ENCODE measurements around the gene AK1. TPM values are rescaled to one million over a fixed set of nuclear protein-coding genes. Genes with fewer than 3 reads are reported as not detected.

Gene AK1
- total and polyA plus RNA-seq, 2 of the 13 experiments (the other 11 are each of a cell fraction or from before 2014, with no cell fraction given): 19.1 to 32.8 TPM

DNA sequence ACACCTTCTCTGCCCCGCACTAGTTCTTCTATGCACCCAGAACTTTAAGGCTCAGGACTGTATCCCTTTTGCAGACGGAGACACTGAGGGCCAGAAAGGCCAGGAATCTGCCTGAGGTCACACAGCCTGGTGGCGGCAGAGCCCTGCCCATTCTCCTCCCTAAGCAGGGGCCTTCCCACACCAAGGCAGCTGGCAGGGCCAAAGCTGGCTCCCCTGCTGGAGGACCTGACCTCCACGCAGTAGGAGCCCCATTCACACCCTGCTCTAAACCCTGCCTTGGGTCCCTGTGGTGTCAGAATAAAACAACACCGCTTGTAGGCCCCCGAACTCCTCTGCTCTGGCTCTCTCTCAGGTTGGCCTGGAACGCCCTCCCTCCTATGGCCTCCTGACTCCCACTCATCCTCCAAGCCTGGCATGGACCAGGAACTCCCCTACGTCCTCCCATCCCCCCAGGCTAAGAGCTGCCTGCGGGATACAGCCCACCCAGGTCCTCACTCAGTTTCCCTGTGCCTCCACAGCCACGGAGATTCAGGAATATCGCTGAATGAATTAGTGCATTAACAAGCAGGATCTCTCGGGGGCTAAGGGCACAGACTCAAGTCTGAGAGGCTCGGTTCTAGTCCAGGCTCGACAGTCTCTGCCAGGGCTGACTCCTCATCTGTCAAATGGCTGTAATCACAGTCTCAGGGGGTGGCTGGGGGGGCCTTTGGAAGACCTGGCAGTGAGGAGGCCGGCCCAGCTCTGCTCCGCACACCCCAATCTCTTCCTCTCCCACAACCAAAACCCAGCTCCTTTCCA is 19.1 kb upstream of the AK1 start (continued):
- TF ChIP-seq, protein P1, sequence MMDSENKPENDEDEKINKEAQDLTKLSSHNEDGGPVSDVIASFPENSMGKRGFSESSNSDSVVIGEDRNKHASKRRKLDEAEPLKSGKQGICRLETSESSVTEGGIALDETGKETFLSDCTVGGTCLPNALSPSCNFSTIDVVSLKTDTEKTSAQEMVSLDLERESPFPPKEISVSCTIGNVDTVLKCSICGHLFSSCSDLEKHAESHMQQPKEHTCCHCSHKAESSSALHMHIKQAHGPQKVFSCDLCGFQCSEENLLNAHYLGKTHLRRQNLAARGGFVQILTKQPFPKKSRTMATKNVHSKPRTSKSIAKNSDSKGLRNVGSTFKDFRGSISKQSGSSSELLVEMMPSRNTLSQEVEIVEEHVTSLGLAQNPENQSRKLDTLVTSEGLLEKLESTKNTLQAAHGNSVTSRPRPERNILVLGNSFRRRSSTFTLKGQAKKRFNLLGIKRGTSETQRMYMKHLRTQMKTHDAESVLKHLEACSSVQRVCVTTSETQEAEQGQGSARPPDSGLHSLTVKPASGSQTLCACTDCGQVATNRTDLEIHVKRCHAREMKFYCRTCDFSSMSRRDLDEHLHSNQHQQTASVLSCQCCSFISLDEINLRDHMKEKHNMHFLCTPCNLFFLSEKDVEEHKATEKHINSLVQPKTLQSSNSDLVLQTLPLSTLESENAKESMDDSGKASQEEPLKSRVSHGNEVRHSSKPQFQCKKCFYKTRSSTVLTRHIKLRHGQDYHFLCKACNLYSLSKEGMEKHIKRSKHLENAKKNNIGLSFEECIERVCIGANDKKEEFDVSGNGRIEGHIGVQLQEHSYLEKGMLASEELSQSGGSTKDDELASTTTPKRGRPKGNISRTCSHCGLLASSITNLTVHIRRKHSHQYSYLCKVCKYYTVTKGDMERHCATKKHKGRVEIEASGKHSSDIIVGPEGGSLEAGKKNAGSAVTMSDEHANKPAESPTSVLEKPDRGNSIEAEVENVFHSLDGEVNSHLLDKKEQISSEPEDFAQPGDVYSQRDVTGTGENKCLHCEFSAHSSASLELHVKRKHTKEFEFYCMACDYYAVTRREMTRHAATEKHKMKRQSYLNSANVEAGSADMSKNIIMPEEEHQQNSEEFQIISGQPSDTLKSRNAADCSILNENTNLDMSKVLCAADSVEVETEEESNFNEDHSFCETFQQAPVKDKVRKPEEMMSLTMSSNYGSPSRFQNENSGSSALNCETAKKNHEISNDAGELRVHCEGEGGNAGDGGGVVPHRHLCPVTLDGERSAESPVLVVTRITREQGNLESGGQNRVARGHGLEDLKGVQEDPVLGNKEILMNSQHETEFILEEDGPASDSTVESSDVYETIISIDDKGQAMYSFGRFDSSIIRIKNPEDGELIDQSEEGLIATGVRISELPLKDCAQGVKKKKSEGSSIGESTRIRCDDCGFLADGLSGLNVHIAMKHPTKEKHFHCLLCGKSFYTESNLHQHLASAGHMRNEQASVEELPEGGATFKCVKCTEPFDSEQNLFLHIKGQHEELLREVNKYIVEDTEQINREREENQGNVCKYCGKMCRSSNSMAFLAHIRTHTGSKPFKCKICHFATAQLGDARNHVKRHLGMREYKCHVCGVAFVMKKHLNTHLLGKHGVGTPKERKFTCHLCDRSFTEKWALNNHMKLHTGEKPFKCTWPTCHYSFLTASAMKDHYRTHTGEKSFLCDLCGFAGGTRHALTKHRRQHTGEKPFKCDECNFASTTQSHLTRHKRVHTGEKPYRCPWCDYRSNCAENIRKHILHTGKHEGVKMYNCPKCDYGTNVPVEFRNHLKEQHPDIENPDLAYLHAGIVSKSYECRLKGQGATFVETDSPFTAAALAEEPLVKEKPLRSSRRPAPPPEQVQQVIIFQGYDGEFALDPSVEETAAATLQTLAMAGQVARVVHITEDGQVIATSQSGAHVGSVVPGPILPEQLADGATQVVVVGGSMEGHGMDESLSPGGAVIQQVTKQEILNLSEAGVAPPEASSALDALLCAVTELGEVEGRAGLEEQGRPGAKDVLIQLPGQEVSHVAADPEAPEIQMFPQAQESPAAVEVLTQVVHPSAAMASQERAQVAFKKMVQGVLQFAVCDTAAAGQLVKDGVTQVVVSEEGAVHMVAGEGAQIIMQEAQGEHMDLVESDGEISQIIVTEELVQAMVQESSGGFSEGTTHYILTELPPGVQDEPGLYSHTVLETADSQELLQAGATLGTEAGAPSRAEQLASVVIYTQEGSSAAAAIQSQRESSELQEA (CRISPR knock-in tag; IDR thresholded peaks at IDR 0.05; ENCODE audit: not compliant biosample characterization): peak; percentile 42
- 0 out of 2 replicates have a peak, but pooled peaks have one; percentile 4 for TF ChIP-seq ZMYM4 (CRISPR knock-in tag; IDR thresholded peaks at IDR 0.05)
- peak; percentile 94 for TF ChIP-seq ZNF768 (CRISPR knock-in tag; IDR thresholded peaks at IDR 0.05)
- peak; percentile 32 for TF ChIP-seq ZEB1 (IDR thresholded peaks at IDR 0.05; ENCODE audit: insufficient replicate concordance, low read depth)
- 0 out of 2 replicates have a peak, but pooled peaks have one; percentile 37 for TF ChIP-seq MEIS2 (CRISPR knock-in tag; IDR thresholded peaks at IDR 0.05)
- peak; percentile 68 for TF ChIP-seq ZNF547 (CRISPR knock-in tag; IDR thresholded peaks at IDR 0.05)
- TF ChIP-seq THYN1 (CRISPR knock-in tag; IDR thresholded peaks at IDR 0.05; ENCODE audit: borderline replicate concordance, low read depth): 0 out of 2 replicates have a peak, but pooled peaks have one; percentile 88
- 0 out of 2 replicates have a peak, but pooled peaks have one; percentile 36 for TF ChIP-seq EEA1 (CRISPR knock-in tag; IDR thresholded peaks at IDR 0.05; ENCODE audit: borderline replicate concordance)
- no peak for TF ChIP-seq ZNF678 (CRISPR knock-in tag; IDR thresholded peaks at IDR 0.05)
- TF ChIP-seq ZNF598 (CRISPR knock-in tag; IDR thresholded peaks at IDR 0.05; ENCODE audit: borderline replicate concordance): 0 out of 2 replicates have a peak, but pooled peaks have one; percentile 52
- TF ChIP-seq, protein P2, sequence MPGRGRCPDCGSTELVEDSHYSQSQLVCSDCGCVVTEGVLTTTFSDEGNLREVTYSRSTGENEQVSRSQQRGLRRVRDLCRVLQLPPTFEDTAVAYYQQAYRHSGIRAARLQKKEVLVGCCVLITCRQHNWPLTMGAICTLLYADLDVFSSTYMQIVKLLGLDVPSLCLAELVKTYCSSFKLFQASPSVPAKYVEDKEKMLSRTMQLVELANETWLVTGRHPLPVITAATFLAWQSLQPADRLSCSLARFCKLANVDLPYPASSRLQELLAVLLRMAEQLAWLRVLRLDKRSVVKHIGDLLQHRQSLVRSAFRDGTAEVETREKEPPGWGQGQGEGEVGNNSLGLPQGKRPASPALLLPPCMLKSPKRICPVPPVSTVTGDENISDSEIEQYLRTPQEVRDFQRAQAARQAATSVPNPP (CRISPR knock-in tag; IDR thresholded peaks at IDR 0.05): 0 out of 2 replicates have a peak, but pooled peaks have one; percentile 48
- peak; percentile 14 for TF ChIP-seq AKAP8 (CRISPR knock-in tag; IDR thresholded peaks at IDR 0.05)
- no peak for TF ChIP-seq NBN (conservative IDR thresholded peaks at IDR 0.05)
- no peak for TF ChIP-seq ZNF549 (CRISPR knock-in tag; IDR thresholded peaks at IDR 0.05)
- TF ChIP-seq TCF7 (IDR thresholded peaks at IDR 0.05; ENCODE audit: low read depth): no peak
- TF ChIP-seq, protein P3, sequence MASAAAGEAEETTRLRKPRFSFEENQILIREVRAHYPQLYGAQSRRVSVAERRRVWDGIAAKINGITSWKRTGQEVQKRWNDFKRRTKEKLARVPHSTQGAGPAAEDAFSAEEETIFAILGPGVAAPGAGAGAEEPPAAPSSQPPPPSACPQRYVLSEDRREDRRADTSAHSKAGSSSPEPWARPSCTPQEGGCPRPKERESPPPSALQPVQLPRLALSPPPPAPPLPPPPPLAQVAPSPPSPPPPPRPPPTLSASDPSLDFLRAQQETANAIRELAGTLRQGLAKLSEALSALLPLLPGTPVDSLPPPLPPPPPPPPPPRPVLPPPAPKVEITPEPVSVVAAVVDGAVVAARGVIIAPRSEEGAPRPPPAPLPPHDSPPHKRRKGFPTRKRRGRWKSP (CRISPR knock-in tag; IDR thresholded peaks at IDR 0.05): 0 out of 2 replicates have a peak, but pooled peaks have one; percentile 8
- 0 out of 2 replicates have a peak, but pooled peaks have one; percentile 50 for TF ChIP-seq ARID2 (CRISPR knock-in tag; IDR thresholded peaks at IDR 0.05; ENCODE audit: borderline replicate concordance)

Measured in HepG2 (cell line).